Measurements from ENCODE around the gene CFAP61. TPM values are rescaled to one million over a fixed set of nuclear protein-coding genes. Genes with fewer than 3 reads are reported as not detected.

CFAP61 gene
- total RNA-seq, 1 donor, result not detected

DNA sequence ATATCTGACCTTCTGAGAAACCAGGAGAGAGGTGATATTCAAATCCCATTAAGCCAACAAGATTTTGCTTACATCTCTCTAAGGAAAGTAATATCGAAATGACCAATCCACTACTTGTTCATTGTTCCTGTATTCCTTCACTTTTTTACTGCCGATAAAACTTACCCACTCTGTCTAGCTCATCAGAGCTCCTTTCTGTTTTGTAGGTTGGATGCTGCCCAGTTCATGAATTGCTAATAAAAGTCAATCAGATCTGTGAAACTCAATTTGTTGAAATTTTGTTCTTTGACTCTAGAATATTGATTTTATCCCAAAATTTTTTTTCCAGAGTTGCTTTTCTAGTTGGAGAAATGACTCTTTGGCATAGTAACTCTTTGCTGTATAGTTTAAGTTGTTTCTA is 166.7 kb downstream of the CFAP61 start:
- no peaks in the 10 kb centered on the region for H3K9me3 ChIP-seq (ENCODE audit: low read depth, low read length)
- DNase-seq (ENCODE audit: insufficient read length, low spot score, missing footprints), result no peak
- no peaks in the 10 kb centered on the region for H4K20me1 ChIP-seq (ENCODE audit: insufficient read depth, low read length)
- no peaks in the 10 kb centered on the region for H3K4me1 ChIP-seq (ENCODE audit: insufficient read depth, low read length)
- no peaks in the 10 kb centered on the region for H3K36me3 ChIP-seq (ENCODE audit: insufficient read depth, low read length)
- no peak overlapping the region for H3K27ac ChIP-seq (ENCODE audit: low read depth, low read length)
- no peak overlapping the region for H2AFZ ChIP-seq (ENCODE audit: low read length)
- H3K4me3 ChIP-seq (ENCODE audit: insufficient read depth, low read length), result no peak overlapping the region
- no peak overlapping the region for H3K4me2 ChIP-seq (ENCODE audit: insufficient read depth, low read length)
- TF ChIP-seq, protein P1, sequence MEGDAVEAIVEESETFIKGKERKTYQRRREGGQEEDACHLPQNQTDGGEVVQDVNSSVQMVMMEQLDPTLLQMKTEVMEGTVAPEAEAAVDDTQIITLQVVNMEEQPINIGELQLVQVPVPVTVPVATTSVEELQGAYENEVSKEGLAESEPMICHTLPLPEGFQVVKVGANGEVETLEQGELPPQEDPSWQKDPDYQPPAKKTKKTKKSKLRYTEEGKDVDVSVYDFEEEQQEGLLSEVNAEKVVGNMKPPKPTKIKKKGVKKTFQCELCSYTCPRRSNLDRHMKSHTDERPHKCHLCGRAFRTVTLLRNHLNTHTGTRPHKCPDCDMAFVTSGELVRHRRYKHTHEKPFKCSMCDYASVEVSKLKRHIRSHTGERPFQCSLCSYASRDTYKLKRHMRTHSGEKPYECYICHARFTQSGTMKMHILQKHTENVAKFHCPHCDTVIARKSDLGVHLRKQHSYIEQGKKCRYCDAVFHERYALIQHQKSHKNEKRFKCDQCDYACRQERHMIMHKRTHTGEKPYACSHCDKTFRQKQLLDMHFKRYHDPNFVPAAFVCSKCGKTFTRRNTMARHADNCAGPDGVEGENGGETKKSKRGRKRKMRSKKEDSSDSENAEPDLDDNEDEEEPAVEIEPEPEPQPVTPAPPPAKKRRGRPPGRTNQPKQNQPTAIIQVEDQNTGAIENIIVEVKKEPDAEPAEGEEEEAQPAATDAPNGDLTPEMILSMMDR (IDR thresholded peaks at IDR 0.05; ENCODE audit: extremely low read depth, low read depth, low read length), result no peak
- no peaks in the 10 kb centered on the region for H3K27me3 ChIP-seq (ENCODE audit: insufficient read depth, low read length)
- no peaks in the 10 kb centered on the region for H3K79me2 ChIP-seq (ENCODE audit: insufficient read depth, low read length)

DNA sequence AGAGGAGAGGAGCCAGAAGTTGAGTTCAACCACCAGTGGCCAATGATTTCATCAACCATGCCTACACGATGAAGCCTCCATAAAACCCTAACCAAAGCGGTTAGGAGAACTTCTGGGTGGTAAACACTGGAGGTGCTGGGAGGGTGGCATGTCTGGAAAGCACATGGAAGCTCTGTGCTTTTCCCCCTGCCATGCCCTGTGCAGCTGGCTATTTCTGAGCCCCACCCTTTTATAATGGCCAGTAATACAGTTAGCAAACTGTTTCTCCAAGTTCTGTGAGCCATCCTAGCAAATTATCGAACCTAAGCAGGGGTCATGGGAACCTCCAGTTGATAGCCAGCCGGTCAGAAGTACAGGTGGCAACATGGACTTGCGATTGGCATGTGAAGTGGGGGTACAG is 167.8 kb downstream of the CFAP61 start:
- no peaks in the 10 kb centered on the region for H3K9me3 ChIP-seq (ENCODE audit: low read depth, low read length)
- TF ChIP-seq, protein P1 (IDR thresholded peaks at IDR 0.05; ENCODE audit: extremely low read depth, low read depth, low read length), result no peak

DNA sequence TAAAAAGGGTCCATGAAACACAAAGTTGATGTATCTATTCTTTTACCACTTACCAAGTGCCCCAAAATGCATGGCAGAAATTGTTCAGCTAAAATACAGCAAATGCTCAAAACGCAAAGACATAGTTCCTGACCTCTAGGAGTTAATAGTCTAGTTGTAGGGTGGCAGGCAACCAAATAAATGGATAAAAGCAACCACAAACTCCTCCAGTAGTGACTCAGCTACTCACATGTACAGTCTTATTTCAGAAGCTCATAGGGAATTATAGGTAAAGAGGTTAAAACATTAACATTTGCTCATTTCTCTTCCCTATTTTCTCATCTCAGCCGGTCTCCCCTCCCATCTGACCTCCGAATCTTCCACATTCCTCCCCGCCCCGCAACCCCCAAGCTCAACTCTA is 171.6 kb downstream of the CFAP61 start:
- Histone ChIP-seq H3K27ac (ENCODE audit: low read depth, low read length) (no peak overlapping the region), H2AFZ (ENCODE audit: low read length) (no peak overlapping the region), H3K4me1 (ENCODE audit: insufficient read depth, low read length) (no peaks in the 10 kb centered on the region), H3K36me3 (ENCODE audit: insufficient read depth, low read length) (no peaks in the 10 kb centered on the region), H3K9me3 (ENCODE audit: low read depth, low read length) (no peaks in the 10 kb centered on the region), H3K27me3 (ENCODE audit: insufficient read depth, low read length) (no peaks in the 10 kb centered on the region), H4K20me1 (ENCODE audit: insufficient read depth, low read length) (no peaks in the 10 kb centered on the region), H3K4me2 (ENCODE audit: insufficient read depth, low read length) (no peak overlapping the region), H3K4me3 (ENCODE audit: insufficient read depth, low read length) (no peak overlapping the region), H3K79me2 (ENCODE audit: insufficient read depth, low read length) (no peaks in the 10 kb centered on the region)
- DNase-seq (ENCODE audit: insufficient read length, low spot score, missing footprints), result no peak
- TF ChIP-seq, protein P1 (IDR thresholded peaks at IDR 0.05; ENCODE audit: extremely low read depth, low read depth, low read length), result no peak

More for the DNA sequence above, 167.8 kb downstream of the CFAP61 start:
- no peak for DNase-seq (ENCODE audit: insufficient read length, low spot score, missing footprints)
- no peak overlapping the region for H3K4me2 ChIP-seq (ENCODE audit: insufficient read depth, low read length)
- H3K27ac ChIP-seq (ENCODE audit: low read depth, low read length), result no peak overlapping the region
- no peaks in the 10 kb centered on the region for H4K20me1 ChIP-seq (ENCODE audit: insufficient read depth, low read length)
- no peak overlapping the region for H3K4me3 ChIP-seq (ENCODE audit: insufficient read depth, low read length)
- no peaks in the 10 kb centered on the region for H3K4me1 ChIP-seq (ENCODE audit: insufficient read depth, low read length)
- H3K36me3 ChIP-seq (ENCODE audit: insufficient read depth, low read length), result no peaks in the 10 kb centered on the region
- H3K79me2 ChIP-seq (ENCODE audit: insufficient read depth, low read length), result no peaks in the 10 kb centered on the region
- no peak overlapping the region for H2AFZ ChIP-seq (ENCODE audit: low read length)
- no peaks in the 10 kb centered on the region for H3K27me3 ChIP-seq (ENCODE audit: insufficient read depth, low read length)

DNA sequence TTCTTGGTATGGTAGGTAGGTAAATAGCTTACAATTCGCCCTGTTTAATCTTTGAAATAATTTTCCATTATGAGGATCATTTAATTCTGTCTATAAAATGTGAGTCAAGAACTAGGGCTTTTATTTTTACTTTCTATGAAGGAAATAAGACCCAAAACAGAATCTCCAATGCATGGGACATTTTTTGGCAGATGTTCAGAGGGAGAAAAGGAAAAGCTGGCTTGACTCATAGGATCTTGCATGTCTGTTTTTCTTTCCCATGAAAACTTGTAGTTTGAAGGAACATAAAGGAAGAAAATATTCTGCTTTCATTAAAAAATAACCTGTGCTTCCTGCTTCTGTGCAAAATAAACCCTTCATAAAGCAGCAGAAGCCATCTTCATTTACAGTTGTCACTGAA is 172.5 kb downstream of the CFAP61 start:
- Histone ChIP-seq H3K9me3 (ENCODE audit: low read depth, low read length) (no peaks in the 10 kb centered on the region), H4K20me1 (ENCODE audit: insufficient read depth, low read length) (no peaks in the 10 kb centered on the region), H3K4me2 (ENCODE audit: insufficient read depth, low read length) (no peak overlapping the region), H3K27ac (ENCODE audit: low read depth, low read length) (no peak overlapping the region), H3K4me3 (ENCODE audit: insufficient read depth, low read length) (no peak overlapping the region), H3K27me3 (ENCODE audit: insufficient read depth, low read length) (no peaks in the 10 kb centered on the region), H3K36me3 (ENCODE audit: insufficient read depth, low read length) (no peaks in the 10 kb centered on the region), H2AFZ (ENCODE audit: low read length) (no peak overlapping the region), H3K79me2 (ENCODE audit: insufficient read depth, low read length) (no peaks in the 10 kb centered on the region), H3K4me1 (ENCODE audit: insufficient read depth, low read length) (no peaks in the 10 kb centered on the region)
- DNase-seq (ENCODE audit: insufficient read length, low spot score, missing footprints), result no peak
- TF ChIP-seq, protein P1 (IDR thresholded peaks at IDR 0.05; ENCODE audit: extremely low read depth, low read depth, low read length), result no peak

Measured in osteoblast (primary cell).